HG03097 (cell line): ENCODE results near the gene ACOT11.

Experiments
- ATAC-seq: cut with Tn5 transposase; IDR thresholded peaks from one replicate; pipeline ENCODE4 v1.9.1; 2021; ENCODE audit not compliant: unreplicated experiment, low FRiP score

ACOT11 gene

DNA sequence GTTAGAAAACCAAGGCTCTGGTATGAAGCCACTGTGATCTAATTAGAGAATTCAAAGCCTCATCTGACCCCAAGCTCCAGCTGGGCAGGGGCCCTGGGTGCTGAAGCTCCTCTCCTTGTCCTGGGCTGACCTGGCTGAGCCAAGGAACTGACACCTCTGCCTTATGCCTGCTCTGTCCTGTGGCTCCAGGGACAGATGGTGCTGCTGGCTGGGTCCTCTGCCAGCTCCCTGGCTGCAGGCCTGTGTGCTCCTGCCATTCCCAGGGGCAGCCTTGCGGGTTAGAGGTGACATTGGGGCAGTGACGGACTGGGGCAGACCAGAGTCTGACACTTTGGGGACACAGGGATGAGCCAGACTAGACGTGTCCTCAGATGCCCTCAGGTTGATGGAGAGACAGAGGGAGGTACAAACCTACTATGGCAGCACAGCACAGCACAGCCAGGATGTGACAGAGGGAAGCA lies 11.8 kb downstream of the ACOT11 start:
- no peak for ATAC-seq

DNA sequence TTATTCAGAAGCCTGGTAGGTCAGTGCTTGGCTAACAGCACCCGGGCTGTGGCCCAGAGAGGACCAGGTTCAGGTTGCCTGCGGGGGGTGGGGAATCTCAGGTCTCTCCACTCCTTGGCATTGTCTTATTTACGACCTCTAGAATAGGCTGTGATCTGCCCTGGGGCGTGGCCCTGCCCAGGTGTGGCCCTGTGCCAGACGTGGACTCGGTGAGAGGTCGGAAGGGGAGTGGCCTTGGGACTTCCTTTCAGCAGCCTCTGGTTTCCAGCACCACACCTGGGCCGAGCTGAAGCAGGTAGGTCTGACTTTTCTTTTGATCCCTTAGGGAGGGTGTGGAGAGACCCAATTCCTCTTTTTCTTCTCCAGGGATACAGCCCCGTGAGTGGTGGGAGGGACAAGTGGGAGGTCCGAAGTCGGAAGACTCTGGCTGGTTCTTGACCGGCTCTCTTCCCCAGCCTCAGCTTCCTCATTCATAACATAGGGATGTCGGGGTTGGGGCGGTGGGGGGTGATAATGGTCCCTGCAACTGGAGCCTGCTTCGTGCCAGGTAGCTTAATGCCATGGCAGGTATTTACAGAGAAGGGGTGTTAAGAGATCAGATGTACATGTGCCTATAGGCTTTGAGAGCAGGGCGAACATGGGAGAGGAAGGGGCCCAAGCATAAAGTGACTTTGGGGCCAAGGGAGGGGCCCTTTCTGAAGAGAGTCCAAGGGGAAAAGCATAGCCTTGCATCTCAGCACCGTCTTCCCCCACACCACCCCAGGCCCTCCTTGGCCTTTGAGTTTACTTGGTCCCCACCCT lies 16.5 kb downstream of the ACOT11 start:
- no peak for ATAC-seq

DNA sequence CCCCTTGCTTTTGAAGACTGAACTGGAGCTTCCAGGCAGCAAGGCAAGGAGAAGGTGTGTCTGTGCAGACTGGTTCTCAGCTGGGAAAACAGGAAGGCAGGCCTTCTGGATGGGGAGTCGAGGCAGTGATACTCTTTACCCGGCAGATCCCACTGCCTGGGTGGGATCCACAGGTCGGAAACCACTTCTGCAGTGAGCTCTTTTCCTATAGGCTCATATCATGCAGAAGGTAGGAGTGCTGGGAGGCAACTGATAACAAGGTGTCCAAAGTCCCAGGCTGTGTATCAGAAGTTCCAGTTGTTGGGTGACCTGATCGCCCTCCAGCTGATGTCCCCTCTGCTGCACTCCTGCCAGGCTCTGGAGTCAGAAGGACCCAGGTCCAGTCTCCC lies 17.1 kb downstream of the ACOT11 start:
- ATAC-seq, result no peak

DNA sequence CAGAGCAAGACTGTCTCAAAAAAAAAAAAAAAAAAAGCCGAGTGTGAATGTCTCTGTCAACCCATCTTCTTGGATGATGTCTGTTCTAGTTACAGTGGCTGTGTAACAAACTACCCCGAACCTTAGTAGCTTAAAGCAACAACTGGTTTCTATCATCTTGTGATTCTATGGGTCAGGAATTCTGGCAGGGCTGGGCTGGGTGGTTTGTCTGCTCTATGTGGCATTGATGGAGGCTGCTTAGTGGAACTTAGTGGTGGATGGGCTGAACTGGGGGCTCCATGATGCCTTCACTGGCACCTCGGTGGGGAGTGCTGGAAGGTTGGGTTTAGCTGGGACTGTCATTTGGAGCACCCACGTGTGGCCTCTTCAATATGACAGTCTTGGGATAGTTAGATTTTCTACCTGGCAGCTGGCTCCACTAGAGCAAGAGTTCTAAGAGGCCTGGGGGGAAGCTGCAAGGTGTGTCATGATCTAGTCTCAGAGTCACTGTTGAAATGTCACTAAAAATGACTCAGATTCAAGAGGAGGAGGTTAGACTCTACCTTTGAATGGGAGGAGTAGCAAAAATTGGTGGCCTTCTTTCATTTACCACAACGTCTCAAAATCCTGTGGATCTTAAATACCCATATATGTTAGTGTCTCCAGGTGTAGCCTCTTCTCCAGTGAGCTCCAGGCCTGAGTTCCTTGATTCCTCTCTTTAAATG lies 18.6 kb downstream of the ACOT11 start:
- ATAC-seq, result no peak

DNA sequence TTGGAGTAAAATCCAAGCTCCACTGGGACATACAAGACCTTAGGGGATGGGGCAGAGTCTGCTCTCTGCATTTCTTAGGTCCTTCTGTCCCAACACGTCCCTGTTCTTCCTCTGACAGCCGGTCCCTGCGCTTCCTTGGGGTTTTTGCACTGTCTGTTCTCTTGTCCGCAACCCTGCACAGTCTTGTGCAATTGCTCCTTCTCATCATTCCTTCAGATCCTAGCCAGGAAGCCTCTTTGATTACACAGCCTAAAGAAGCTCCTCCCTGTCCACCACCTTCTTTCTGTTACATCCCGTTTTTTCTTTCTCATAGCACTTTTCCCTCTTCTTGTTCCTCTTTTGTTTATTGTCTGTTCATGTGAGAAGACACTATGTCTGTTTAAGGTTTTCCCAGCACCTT lies 19.9 kb downstream of the ACOT11 start:
- no peak for ATAC-seq

DNA sequence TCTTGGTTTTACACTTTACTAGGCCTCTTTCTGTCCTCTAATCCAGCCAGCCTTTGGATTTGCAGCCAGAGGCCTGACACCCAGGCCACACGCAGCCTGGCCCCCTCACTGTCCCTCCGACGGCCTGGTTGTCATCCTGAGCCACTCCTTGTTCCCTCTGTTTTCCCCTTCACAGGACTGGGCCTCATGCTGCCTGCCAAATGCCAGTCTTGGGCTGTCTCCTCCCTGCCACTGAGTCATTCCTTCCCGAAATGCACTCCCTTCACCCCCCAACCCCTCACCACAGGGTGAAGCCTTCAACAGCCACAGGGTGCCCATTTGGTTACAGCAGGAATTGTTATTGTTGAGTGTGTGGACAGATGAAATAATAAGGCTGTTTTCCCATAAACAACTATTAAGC lies 21.3 kb downstream of the ACOT11 start:
- ATAC-seq, result no peak

DNA sequence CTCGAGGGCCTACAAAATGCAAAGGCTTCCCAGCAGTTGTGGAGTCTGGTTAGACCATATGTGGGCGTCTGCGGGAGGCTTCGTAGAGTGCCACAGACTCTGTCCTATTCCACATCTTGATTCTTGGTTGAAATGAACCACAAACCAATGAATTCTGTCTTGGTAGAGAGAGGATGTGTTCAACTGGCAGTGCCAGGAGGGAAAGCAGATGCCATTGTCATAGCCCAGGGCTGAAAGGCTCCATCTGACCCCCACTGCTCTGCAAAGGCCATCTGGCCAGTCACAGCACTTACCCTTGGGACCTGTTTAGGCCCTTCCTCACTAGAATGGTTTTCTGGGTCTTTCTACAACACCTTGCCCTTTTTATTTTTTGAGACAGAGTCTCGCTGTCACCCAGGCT lies 22.1 kb downstream of the ACOT11 start:
- no peak for ATAC-seq

DNA sequence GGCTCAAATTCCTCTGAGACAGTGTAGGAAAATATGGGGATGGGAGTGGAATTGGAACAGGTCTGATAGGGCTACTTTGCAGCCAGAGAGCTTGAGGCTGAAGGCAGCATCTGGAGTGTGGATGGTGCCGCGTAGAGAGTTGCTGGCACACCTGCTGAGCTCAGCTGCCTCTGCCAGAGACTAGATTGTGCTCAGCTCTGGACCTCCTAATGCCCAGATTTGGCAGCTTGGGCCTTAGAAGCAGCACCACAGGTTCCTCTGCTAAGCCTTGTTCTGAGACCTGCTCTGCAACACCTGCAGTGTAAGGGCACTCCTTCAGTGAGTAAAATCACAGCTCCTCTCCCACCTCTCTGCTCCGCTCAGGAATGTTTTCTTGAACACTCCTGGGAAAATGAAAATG lies 23.3 kb downstream of the ACOT11 start:
- ATAC-seq, result no peak

DNA sequence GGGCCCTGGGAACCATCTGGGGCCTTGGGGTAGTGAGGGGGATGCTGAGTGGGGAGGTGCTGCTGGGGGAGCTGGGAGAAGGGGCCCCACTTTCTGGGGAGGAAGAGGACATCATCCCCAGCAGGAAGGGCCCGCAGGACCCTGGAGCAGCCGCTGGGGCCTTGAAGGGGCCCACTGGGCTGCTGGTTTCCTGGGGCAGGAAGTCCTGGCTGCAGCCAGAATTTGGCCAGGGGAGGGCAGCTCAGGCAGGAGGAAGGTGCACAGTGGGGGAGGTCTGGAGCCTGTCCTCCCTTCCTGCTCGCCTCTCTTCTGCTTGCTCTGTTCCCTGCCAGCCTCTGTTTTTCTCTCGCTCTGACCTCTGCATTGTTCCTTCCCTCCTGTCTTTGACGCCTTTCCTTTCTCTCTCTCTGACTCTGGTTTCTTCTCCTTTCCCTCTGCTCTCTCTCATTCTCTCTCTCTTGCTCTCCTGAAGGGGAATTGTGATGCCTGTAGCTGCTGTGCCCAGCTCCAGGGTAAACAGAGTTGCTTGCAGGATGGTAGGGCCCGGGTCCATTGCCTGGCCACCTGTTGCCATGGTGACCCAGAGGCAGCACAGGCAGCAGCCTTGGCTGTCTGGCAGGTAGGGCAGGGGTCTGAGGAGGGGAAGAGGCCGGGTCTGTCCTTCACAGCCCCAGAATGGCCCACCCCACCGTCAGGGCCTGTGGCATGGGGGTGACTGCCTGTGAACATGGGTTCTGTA lies 23.9 kb downstream of the ACOT11 start:
- no peak for ATAC-seq

DNA sequence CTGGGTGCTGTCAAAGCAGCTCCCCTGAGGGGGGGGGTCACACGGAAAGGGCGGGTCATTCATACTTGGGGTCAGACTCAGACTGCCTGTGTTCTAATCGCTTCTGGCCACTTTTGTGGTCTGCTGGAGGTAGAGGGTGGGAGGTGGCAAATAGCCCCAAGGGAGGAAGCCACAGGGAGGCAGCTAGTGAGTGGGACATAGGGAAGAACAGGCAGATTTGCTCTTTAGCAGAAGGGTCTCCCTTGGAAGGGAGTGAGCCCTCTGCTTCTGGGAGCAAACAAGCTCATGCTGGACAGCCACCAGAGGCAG lies 24.5 kb downstream of the ACOT11 start:
- ATAC-seq, result no peak

DNA sequence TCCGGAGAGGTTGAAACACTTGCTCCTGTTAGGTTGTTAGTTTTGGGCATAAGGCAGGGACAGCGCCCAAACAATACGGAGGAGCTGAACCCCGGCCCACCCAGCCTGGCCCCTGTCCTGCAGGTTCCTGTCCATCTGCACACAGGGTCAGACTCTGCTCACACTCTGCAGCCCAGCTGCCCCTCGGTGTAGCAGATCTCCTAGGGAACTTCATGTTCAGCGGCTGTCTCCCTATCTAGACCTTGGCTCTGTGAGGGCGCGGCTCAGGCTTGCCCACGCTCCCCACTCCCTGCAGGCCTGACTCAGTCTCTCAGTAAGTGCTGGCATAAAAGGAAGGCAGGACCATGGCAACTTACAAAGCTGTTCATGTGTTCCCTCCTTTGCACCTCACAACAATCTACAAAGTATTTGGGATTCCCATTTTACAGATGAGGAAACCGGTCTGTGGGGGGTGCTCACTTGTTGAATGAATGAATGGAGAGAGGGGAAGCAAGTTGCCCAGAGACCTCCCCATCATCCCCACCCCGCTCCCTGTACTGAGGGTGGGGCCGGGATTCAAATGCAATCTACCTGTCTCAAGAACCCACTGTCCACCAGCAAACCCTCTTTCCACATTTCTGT lies 26.2 kb downstream of the ACOT11 start:
- no peak for ATAC-seq

DNA sequence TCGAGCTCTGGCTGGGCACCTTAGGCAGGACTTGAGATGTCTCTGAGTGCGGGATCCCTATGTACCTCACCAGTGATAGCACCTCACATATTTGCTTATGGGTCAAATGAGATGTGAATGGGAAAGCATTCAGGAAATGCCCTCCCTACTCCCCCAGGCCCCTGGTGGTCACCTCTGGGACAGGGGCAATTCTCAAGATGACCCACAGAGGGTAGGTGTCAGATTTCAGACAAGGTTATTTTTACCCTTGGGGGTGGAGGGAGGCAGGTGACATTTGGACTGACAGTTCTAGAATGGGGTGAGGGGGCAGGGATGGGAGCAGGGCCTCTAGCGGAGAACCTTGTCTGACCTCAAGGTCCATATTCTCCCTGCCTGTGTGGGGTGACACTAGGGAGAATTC lies 27.1 kb downstream of the ACOT11 start:
- ATAC-seq, result no peak

DNA sequence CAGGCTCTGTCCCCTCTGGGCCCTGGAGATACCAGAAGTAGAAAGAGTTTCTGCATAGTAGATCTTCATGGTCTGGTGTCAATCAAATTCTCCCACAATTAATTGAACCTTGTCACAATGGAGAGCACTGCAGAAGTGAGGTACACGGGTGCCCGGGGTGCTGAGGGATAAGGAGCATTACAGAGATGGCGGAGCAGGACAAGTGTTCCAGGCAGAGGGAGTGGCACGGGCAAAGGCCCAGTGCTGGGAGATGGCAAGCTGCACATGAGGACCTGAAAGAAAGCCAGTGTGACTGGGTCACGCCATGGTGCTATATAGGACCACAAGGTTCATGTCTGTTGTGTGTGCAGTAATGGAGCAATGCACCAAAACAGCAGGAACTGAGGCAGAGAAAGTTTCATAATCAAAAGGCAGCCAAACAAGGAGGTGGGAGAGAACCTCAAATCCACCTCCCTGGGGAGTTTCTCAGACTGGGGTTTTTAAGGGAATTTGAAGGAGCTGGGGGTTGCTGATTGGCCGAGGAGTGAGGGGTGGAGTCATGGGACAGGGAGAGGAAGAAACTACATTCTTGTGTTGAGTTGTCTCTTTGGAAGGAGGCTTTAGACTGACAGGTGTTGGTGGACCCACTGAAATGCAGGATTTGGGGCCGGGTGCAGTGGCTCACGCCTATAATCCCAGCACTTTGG lies 27.7 kb downstream of the ACOT11 start:
- ATAC-seq, result no peak

DNA sequence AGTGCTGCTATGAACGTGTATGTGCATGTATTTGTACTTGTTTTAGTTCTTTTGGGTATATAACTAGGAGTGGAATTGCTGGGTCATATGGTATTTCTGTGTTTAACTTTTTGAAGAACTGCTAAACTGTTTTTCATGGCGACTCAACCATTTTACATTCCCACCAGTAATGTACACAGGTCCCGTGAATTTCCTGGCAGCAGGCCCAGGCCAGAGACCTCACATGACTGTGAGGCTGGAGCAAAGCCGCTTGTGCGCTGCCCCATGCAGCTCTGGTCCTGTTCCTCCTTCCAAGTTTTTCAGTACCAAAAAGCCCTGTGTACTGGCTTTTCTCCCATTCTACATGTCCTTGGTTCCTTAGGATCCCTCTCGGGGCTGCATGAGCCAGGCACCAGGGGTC lies 29.6 kb downstream of the ACOT11 start:
- no peak for ATAC-seq

DNA sequence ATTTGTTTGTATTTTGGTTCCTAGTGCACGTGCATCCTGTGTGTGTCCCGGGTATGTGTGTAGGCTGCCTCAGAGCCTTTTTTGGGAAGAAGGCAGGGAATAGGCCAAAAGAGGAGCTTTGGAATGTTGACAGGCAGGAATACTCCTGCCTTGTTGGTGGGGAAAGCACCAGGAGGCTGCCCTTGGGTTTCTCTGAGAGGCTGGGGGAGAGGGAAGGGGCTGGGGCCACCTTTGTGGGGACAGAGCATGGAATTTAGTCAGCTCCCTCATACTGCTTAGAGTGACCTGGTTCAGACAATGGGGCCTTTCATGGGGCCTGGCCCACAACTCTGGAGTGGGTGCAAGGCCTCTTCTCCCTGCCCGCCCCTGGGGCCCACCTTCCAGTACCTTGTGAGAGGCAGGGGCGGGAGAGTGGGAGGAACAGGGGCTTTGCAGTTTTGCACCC lies 31.3 kb downstream of the ACOT11 start:
- ATAC-seq, result no peak

DNA sequence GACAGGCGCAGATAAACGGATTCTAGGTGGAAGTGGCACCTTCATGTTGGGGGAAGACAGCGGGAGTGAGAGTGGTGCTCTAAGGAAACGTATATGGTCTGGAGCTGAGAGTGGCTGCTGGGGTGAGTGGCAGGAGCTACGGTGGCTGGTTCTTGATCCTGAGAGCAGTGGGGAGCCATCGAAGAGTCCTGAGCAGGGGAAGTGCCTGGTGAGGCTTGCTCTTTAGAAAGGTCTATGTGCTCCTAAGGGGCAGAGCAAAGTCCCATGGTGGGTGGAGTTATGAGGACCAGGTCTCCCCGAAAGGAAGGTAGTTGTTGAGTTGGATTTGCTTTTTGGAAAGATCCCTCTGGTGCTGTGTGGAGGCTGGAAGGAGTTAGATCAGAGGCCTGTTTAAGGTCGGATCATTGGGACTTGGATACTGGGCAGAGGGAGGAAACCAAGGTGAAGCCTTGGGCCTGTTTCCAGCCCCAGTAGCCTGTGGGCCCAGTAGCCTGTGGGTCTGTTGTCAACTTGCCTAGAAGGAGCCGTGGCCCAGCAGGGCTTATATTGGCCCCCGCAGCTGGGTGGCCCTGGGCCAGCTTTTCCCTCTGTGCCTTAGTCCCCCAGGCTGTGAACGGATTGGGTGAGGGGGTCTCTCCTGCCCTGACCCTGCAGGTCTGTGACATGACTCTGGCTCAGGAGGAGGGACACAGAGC lies 33.0 kb downstream of the ACOT11 start:
- ATAC-seq, result no peak

DNA sequence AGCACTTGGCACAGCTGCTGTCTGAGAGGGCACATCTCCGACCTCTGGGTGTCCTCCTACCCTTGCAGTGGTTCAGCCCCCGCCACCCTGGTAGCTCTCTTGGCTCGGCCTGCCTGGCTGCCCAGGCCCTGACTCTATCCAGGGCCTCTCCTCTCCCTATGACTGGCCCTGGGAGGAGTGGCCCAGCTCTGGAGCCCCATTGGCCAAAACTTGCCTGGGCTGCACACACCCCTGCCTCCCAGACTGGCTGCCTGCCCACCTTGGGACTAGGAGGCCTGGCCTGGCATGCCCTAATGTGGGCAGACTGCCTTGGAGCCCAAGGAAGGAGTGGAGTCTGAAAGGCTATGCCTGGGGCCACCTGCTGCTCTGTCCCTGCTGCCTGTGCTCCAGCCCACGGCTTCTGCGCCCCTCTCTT lies 33.6 kb downstream of the ACOT11 start:
- ATAC-seq, result no peak

DNA sequence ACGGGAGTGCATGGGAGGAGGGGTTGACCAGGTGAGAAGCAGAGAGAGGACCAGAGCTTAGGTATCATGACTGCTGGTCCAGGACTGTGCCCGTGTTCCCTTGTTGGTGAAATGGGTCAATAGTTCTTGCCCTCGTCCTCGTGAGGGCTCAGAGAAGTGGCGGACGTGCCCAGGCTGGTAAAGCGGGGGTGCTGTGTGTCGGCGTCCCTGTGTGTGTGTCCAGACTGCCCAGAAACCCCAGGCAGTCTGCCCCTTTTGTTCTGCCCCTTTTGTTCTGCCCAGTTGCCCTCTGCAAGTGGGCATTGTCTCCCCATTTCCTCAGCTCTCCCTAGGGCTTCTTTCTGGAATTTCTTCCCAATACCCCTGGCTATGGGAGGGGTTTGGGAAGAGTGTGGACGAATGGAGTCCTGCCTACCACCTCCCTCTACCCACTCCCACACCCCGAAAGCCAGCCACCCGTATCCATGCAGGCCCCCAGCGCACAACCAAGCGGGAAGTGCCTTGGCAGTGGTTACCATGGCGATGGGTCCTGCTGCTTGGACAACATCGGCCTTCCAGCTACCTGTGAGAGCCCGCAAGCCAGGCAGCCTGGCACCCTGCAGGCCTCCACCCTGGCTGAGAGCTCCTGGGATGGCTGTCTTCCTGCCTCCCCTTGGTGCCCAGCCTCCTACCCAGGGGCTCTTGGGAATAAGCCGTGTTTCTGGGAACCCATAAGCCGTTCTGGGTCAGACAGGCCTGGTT lies 34.7 kb downstream of the ACOT11 start:
- no peak for ATAC-seq

DNA sequence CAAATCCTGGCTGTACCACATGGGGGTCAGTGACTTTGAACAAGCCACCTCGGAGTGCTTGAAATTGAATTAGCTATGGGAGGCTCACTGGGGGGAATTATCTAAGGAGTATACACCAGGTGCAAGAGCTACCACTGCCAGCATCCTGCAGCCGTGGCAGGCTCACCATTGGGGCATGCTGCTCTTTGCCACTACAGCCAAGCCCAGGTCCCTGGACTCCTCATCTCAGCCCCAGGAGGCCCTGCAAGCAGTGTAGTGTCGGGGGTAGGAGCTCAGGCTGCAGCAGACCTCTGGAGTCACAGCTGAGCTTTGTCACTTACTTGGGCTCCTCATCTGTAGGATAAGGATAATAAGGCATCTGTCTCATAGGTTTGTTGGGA lies 35.3 kb downstream of the ACOT11 start:
- no peak for ATAC-seq
